HG03354 (cell line): ENCODE results near the gene COX5A.

Experiments used
- ATAC-seq: cut with Tn5 transposase; IDR thresholded peaks from one replicate; pipeline ENCODE4 v1.9.1; 2021; ENCODE audit warnings: mild to moderate bottlenecking; ENCODE audit not compliant: unreplicated experiment, poor library complexity, severe bottlenecking

The COX5A gene

GRCh38 chr15:74937590-74938371 lies at the start of gene COX5A:
Gene COX5A, minus strand, starts transcription at chr15:74938073. Its CDS starts 59 bp downstream, at chr15:74938014.
- ATAC-seq: peak; percentile 91

GRCh38 chr15:74983725-74984231 lies 45.9 kb upstream of the COX5A start:
- peak; percentile 66 for ATAC-seq

GRCh38 chr15:74982183-74982582 lies 44.3 kb upstream of the COX5A start:
- ATAC-seq: no peak

GRCh38 chr15:74978503-74978902 lies 40.6 kb upstream of the COX5A start:
- no peak for ATAC-seq

DNA sequence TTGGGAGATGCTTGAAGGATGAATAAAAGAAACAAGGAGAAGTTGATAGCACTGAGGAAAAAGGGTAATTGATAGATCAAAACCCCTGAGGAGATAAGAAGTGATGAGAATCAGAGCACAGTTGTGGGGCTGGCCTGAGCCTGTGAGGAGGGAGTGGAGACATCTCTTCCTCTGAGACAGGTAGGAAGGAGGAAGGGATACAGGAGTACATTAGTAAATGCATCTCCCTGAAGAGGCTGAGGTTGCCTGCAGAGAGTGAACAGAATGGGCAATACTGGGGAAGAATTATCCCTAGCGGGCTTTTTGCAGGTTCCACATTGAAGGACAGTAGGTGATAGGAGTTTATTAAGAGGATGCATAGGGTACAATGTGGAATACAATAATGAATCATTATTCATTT lies 40.2 kb upstream of the COX5A start:
- no peak for ATAC-seq

DNA sequence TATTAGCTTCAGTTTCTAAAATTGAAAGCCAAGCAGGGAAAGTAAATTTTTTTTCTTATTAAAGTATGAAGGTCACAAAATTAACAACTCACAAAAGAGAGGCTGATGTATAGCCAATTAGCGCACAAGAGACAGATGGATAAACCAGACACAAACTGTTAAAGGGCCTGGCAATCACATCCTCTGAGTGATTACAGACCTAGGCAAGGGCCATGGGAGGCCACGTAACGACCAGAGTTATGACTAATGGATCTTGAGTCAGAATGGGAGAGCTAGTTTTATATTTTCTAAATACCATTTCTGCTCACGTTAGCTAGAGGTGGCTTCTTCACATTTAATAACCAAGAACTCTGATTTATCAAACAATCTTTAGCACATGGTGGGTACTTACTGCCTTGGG lies 39.7 kb upstream of the COX5A start:
- no peak for ATAC-seq

DNA sequence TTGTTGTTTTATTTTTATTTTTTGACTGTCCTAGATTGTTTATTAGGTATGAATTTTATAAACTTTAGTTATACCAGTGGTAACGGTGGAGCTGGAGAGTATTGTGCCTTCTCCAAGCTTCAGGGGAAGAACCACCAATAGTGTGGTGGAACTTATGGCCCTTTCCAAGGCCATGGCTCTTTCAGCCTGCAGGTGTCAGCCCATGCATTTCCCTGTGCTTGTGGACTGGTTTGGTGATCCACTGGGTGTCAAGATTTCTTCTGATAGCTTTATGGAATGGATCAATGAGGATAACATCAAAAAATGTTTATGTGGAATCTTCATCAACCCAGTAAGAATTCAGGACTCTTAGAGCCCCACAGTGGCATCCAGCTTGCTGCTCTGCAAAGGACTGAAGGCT lies 38.3 kb upstream of the COX5A start:
- ATAC-seq: no peak

DNA sequence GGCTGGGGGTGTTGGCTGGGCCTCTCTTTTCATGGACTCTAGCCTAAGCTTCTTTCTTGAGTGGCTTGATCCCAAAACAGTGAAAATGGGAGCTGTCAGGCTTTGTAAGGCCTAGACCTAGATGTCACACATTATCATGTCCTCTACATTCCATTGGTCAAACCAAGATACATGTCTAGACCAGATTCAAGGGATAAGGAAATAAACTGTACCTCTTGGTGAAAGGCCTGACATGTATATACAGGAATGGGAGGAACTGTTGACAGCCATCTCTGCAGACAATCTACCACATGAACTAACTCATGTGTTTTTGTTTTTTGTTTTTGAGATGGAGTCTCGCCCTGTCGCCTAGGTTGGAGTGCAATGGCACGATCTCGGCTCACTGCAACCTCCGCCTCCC lies 29.8 kb upstream of the COX5A start:
- ATAC-seq: no peak

- ATAC-seq: no peak
Observed at GRCh38 chr15:74964794-74965193, 26.9 kb upstream of the COX5A start.

- ATAC-seq: no peak
Observed at GRCh38 chr15:74963213-74963612, 25.3 kb upstream of the COX5A start.

GRCh38 chr15:74962671-74963070 lies 24.8 kb upstream of the COX5A start:
- ATAC-seq: no peak

- ATAC-seq: no peak
Observed at GRCh38 chr15:74962219-74962618, 24.3 kb upstream of the COX5A start.

DNA sequence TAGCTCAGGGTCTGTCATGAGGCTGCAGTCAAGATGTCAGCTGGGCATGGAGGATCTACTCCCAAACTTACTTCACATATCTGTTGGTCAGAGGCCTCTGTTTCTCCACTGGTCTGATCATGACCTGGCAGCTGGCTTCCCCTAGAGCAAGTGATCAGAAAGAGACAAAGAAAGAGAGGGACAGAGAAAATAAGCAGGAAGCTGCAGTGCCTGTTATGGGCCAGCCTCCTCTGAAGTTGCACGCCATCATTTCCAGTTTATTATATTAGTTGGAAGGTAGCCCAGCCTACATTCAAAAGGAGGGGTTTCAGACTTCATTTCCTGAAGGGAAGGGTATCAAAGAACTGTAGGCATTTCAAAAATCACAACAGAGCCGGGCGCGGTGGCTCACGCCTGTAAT lies 23.7 kb upstream of the COX5A start:
- ATAC-seq: no peak

DNA sequence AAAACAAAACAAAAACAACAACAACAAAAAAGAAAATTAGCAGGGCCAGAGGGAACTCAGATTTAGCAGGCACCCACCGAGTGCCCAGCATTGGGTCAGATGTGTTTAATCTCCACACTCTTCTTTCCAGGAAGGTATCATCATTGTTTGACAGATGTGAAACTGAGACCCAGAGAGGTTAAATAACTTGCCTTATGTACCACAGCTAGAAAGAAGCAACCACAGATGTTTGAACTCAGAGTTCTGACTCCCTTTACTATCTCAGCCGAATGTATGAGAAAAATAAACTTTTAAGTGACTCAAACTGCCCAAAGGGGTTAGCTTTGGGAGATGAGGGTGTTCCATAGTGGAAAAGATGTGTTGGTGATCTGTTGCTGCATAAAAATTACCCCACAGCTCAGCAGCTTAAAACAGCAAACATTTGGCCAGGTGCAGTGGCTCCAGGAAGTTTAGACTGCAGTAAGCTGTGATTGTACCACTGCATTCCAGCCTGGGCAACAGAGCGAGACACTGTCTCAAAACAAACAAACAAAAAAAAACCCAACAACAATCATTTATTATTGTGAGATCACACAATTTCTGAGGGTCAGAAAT lies 23.2 kb upstream of the COX5A start:
- ATAC-seq: no peak

DNA sequence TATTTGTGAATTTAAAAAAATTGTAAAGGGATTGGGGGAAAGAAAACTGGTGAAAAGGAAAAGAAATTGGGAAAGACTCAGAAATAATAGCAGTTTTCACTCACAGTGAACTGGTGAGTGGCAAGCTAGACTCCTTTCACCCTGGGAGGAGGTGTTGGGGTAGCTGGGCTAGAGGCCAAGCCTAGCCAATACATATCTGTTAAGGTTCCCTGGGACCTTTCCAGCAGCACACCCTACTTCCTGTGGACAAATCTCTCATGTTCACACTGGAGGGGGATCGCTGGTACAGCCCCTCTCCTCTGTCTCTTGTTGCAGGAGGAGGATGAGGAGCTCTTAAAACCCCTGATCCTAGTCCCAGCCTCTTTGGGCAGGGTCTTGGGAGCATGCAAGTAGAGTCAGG lies 22.4 kb upstream of the COX5A start:
- no peak for ATAC-seq

GRCh38 chr15:74959586-74959939 lies 21.7 kb upstream of the COX5A start:
- ATAC-seq: no peak

- no peak for ATAC-seq
Observed at GRCh38 chr15:74958908-74959585, 21.2 kb upstream of the COX5A start.

DNA sequence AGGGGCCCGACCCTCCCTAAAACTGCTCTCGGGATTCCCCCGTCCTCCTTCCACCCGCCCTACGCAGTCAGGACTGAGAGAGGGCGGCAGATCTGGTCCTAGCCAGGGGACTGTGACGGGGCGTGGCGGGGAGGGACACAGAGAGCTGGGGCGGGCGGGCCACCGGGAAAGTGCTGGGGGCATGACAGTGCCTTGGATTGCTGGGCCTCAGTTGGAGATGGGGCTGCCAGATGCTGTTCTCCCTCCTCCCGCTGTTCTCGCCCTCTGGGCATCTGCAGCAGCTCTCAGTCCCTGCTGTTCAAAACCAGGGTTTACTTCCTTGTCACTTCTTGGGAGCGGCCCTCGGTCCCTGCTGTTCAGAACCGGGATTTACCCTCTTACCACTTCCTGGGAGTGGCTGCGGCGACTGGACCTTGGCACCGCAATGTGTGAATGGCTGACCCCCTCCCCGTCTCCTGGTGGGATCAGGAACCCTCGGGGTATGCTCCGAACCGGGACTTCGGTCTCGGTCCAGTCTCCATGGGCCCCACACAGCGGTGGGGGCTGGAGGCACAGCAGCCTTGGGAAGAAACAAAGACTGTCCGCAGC lies 20.5 kb upstream of the COX5A start:
- ATAC-seq: no peak

DNA sequence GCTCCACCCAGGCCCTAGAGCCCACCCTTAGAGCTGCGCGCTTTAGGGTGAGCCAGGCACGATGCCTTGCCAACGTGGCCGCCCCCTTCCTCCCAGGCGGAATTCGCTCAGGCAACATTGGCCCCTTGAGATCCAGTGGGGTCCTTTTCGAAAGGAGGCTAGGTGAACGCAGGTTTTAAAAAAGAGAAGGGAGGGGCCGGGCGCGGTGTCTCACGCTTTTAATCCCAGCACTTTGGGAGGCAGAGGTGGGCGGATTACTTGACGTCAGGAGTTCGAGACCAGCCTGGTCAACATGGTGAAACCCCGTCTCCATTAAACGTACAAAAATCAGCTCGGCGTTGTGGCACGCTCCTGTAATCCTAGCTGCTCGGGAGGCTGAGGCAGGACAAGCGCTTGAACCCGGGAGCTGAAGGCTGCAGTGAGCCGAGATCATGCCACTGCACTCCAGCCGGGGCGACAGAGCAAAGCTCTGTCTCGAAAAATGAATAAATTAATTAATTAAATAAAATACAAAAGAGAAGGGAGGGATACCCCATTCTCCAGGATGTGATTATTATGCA lies 19.7 kb upstream of the COX5A start:
- no peak for ATAC-seq
